ENCODE results near the gene DOCK8.

Gene DOCK8

GRCh38 chr9:279674-280073 lies 65.0 kb downstream of the DOCK8 start:
- Histone ChIP-seq H3K4me2 (ENCODE audit: low read length) (no peak overlapping the region), H3K79me2 (ENCODE audit: insufficient read depth, low read length) (no peaks in the 10 kb centered on the region)

GRCh38 chr9:281741-282645 lies 67.3 kb downstream of the DOCK8 start:
- no peaks in the 10 kb centered on the region for H3K9me2 ChIP-seq (ENCODE audit: low read depth, low read length)
- no peaks in the 10 kb centered on the region for H3K9me3 ChIP-seq (ENCODE audit: low read length)
- no peak for TF ChIP-seq CTCF (IDR thresholded peaks at IDR 0.05; ENCODE audit: low read length)
- TF ChIP-seq EZH2 (IDR thresholded peaks at IDR 0.05; ENCODE audit: borderline replicate concordance, low read length): no peak
- no peak overlapping the region for H3K9ac ChIP-seq (ENCODE audit: low read length)
- H3F3A ChIP-seq (ENCODE audit: insufficient read depth, low read length): no peaks in the 10 kb centered on the region
- H3K79me2 ChIP-seq (ENCODE audit: insufficient read depth, low read length): no peaks in the 10 kb centered on the region
- H3K27me3 ChIP-seq (ENCODE audit: insufficient read depth, low read length): no peaks in the 10 kb centered on the region
- H4K20me1 ChIP-seq (ENCODE audit: insufficient read depth, low read length): no peaks in the 10 kb centered on the region
- no peak overlapping the region for H3K27ac ChIP-seq (ENCODE audit: low read depth, low read length, poor library complexity, severe bottlenecking)
- H3K4me3 ChIP-seq (ENCODE audit: low read depth, low read length, poor library complexity, severe bottlenecking): no peak overlapping the region
- peaks cover 8% of the 10 kb centered on the region for H3K4me1 ChIP-seq (ENCODE audit: insufficient read depth, low read length, severe bottlenecking)
- peaks cover 9% of the 10 kb centered on the region for H3K36me3 ChIP-seq (ENCODE audit: insufficient read depth, low read length)
- H3K4me2 ChIP-seq (ENCODE audit: low read length): no peak overlapping the region
- no peak overlapping the region for H2AFZ ChIP-seq (ENCODE audit: low read length)

More at GRCh38 chr9:279674-280073, 65.0 kb downstream of the DOCK8 start:
- no peak overlapping the region for H3K4me3 ChIP-seq (ENCODE audit: low read depth, low read length, poor library complexity, severe bottlenecking)
- no peaks in the 10 kb centered on the region for H4K20me1 ChIP-seq (ENCODE audit: insufficient read depth, low read length)
- H3K27me3 ChIP-seq (ENCODE audit: insufficient read depth, low read length): no peaks in the 10 kb centered on the region
- H3K9me3 ChIP-seq (ENCODE audit: low read length): no peaks in the 10 kb centered on the region
- H3K9ac ChIP-seq (ENCODE audit: low read length): no peak overlapping the region
- TF ChIP-seq EZH2 (IDR thresholded peaks at IDR 0.05; ENCODE audit: borderline replicate concordance, low read length) (no peak), CTCF (IDR thresholded peaks at IDR 0.05; ENCODE audit: low read length) (no peak)
- H3K36me3 ChIP-seq (ENCODE audit: insufficient read depth, low read length): peaks cover 10% of the 10 kb centered on the region
- H3K9me2 ChIP-seq (ENCODE audit: low read depth, low read length): no peaks in the 10 kb centered on the region
- H3K4me1 ChIP-seq (ENCODE audit: insufficient read depth, low read length, severe bottlenecking): peaks cover 10% of the 10 kb centered on the region
- no peak overlapping the region for H3K27ac ChIP-seq (ENCODE audit: low read depth, low read length, poor library complexity, severe bottlenecking)
- no peak overlapping the region for H2AFZ ChIP-seq (ENCODE audit: low read length)
- H3F3A ChIP-seq (ENCODE audit: insufficient read depth, low read length): no peaks in the 10 kb centered on the region

GRCh38 chr9:286071-286740 lies 71.5 kb downstream of the DOCK8 start:
- Histone ChIP-seq H3K27me3 (ENCODE audit: insufficient read depth, low read length) (no peaks in the 10 kb centered on the region), H3K9me3 (ENCODE audit: low read length) (no peaks in the 10 kb centered on the region), H3K27ac (ENCODE audit: low read depth, low read length, poor library complexity, severe bottlenecking) (no peak overlapping the region), H3K4me2 (ENCODE audit: low read length) (no peak overlapping the region), H2AFZ (ENCODE audit: low read length) (no peak overlapping the region), H3K9me2 (ENCODE audit: low read depth, low read length) (no peaks in the 10 kb centered on the region), H3K4me3 (ENCODE audit: low read depth, low read length, poor library complexity, severe bottlenecking) (no peak overlapping the region), H3K36me3 (ENCODE audit: insufficient read depth, low read length) (peaks cover 12% of the 10 kb centered on the region; the same call in 1 of the 2 replicates), H4K20me1 (ENCODE audit: insufficient read depth, low read length) (no peaks in the 10 kb centered on the region), H3K9ac (ENCODE audit: low read length) (no peak overlapping the region), H3K79me2 (ENCODE audit: insufficient read depth, low read length) (no peaks in the 10 kb centered on the region), H3F3A (ENCODE audit: insufficient read depth, low read length) (no peaks in the 10 kb centered on the region), H3K4me1 (ENCODE audit: insufficient read depth, low read length, severe bottlenecking) (peaks cover 8% of the 10 kb centered on the region)
- TF ChIP-seq EZH2 (IDR thresholded peaks at IDR 0.05; ENCODE audit: borderline replicate concordance, low read length) (no peak), CTCF (IDR thresholded peaks at IDR 0.05; ENCODE audit: low read length) (no peak)

Data from OCI-LY1 (cell line).